Panc1 (cell line): ENCODE data around the gene UBE2G2.

Experiments
- CTCF ChIP-seq: fragments of 450-650 bp; IDR thresholded peaks from 2 replicates; pipeline ENCODE4 v1.5.1; 2017; ENCODE audit warnings: mild to moderate bottlenecking
- SIN3A ChIP-seq: IDR thresholded peaks from 2 replicates; pipeline ENCODE4 v1.6.1; 2012; ENCODE audit warnings: low read depth, mild to moderate bottlenecking, low read length, moderate library complexity, borderline replicate concordance; ENCODE audit not compliant: insufficient read depth

GRCh38 chr21:44766014-44766817, 35.4 kb downstream of the UBE2G2 start:
- no peak for TF ChIP-seq CTCF
- no peak for TF ChIP-seq SIN3A
